Endothelial cell of umbilical vein (primary cell): Measurements from ENCODE around the gene SSR1.

Experiments
- EZH2 ChIP-seq: IDR thresholded peaks from 2 replicates; pipeline ENCODE4 v1.6.1; 2012; ENCODE audit warnings: borderline replicate concordance, low read depth, mild to moderate bottlenecking, moderate library complexity, low read length, inconsistent platforms; ENCODE audit not compliant: severe bottlenecking
- POLR2A ChIP-seq: IDR thresholded peaks from 2 replicates; pipeline ENCODE4 v1.6.1; 2012; ENCODE audit warnings: low read depth, mild to moderate bottlenecking, control low read depth, low read length
- POLR2AphosphoS5 ChIP-seq: IDR thresholded peaks from 2 replicates; pipeline ENCODE4 v1.6.1; 2012; ENCODE audit warnings: low read depth, mild to moderate bottlenecking, control low read depth, low read length, moderate library complexity; ENCODE audit not compliant: insufficient read depth
- TF ChIP-seq, protein P1 (sequence below), 2 donors: IDR thresholded peaks; 1 replicate in 1 of 2; 2 replicates in 1 of 2; pipeline ENCODE4 v1.5.1; 2011; ENCODE audit warnings: low read length in 2 of 2, mild to moderate bottlenecking in 2 of 2, moderate library complexity in 2 of 2, control low read depth in 1 of 2, inconsistent platforms in 1 of 2, low read depth in 1 of 2; ENCODE audit not compliant: insufficient read depth in 1 of 2; ENCODE audit errors: extremely low read depth in 1 of 2

DNA sequence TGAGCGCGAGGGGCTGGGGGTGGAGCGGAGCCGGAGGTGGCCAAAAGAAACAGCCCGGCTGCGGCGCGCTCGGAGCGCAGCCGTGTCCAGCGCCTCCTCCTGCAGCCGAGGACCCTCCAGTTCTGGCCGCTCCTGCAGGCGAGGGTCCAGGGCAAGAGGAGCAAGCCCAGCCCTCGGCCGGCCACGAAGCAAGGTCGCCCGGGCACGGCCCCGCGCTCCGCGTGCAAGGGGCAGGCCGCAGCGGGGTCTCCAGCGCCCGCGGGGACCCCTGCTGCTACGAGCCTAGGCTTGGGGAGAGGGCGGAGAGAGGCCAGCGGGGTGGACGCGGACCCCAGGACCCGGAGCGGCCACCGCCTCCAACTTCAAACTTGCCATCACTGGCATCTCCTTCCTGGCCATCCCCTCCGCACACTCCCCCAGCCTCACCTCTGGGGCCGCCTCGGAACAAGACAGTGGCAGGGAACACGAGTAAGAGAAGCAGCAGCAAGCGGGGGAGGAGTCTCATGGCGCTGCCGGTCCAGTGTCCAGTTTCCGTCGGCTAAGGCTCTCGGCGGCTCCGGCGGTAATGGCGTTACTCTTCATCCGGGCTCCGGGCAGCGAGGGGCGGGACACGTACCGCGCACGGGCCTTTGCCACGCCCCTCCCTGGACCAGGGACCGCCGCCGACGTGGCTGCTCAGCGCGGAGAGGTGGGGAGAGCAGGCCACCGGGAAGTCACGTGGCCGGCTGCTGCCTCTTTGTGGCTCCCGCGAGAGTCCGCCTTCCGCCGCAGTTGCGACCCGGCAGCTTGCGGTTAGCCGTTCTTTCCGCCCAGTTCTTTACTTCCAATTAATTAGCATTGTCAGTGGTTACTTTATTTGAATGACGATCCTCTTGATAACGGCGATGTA, at the start of gene SSR1:
- TF ChIP-seq, protein P1, sequence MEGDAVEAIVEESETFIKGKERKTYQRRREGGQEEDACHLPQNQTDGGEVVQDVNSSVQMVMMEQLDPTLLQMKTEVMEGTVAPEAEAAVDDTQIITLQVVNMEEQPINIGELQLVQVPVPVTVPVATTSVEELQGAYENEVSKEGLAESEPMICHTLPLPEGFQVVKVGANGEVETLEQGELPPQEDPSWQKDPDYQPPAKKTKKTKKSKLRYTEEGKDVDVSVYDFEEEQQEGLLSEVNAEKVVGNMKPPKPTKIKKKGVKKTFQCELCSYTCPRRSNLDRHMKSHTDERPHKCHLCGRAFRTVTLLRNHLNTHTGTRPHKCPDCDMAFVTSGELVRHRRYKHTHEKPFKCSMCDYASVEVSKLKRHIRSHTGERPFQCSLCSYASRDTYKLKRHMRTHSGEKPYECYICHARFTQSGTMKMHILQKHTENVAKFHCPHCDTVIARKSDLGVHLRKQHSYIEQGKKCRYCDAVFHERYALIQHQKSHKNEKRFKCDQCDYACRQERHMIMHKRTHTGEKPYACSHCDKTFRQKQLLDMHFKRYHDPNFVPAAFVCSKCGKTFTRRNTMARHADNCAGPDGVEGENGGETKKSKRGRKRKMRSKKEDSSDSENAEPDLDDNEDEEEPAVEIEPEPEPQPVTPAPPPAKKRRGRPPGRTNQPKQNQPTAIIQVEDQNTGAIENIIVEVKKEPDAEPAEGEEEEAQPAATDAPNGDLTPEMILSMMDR (IDR thresholded peaks at IDR 0.05; ENCODE audit: extremely low read depth in 1 of 2, insufficient read depth in 1 of 2, low read depth in 1 of 2, low read length in 2 of 2): no peak
- TF ChIP-seq EZH2: no peak
- peak; percentile 89 for TF ChIP-seq POLR2A
- TF ChIP-seq POLR2AphosphoS5: peak; percentile 83
